WI38 (cell line): ENCODE data around the gene CERK.

Source experiments
- H3K4me3 ChIP-seq: 2 replicates; pipeline ENCODE4 v1.5.1; 2011; ENCODE audit warnings: low read depth, mild to moderate bottlenecking, control low read depth, low read length
- CTCF ChIP-seq: IDR thresholded peaks from 2 replicates; pipeline ENCODE4 v1.5.1; 2012; ENCODE audit warnings: low read depth, mild to moderate bottlenecking, control low read depth, low read length

The CERK gene

DNA sequence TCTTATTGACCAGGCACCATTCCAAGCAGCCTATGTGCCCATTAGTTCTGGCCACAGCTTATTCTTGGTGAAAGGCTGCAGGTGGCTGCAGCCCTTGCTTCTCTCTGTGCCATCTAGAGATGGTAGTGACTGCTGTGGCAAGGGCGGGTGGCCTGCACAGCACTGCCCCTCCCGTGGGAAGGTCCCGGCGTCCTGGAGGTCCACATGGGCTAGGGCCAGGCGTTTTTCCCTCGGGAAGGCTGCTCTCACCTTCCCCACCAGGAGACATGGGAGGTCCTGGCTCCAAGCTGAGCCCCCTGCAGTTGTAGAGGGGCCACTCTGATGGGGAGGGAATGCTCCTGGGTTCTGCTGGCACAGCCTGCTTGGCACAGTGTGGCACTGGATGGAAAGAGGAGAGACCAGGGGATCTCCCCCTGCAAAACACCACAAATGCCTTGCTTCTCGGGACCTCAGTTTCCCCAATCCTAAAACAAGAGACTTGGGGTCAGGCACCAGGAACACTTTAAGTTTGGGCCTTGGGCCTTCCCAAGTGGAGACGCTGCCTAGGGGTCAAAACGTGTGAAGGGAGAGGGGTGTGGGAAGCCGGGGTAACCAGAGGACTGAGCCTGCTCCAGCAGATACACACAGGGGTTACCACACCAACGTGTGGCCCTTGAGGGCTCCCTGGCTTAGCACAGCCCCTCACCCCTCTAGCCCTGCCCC, 14.4 kb upstream of the CERK start:
- TF ChIP-seq CTCF: no peak
- H3K4me3 ChIP-seq: no peak overlapping the region

GRCh38 chr22:46750863-46751443, 12.9 kb upstream of the CERK start:
- no peak for TF ChIP-seq CTCF
- H3K4me3 ChIP-seq: no peak overlapping the region

DNA sequence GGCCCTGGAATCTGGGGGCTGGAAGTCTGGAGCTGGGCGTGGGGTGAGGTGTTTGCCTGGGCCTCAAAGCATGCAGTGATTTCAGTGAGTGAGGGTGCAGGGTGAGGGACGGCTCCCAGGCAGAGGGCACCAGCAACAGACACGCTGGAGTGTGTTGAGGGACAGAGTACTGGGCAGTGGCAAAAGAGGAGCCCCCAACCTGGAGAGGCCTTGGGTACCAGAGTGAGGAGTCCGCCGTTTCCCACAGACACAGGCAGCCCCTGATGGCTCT, 12.4 kb upstream of the CERK start:
- TF ChIP-seq CTCF: no peak
- no peak overlapping the region for H3K4me3 ChIP-seq

GRCh38 chr22:46749682-46750529, 11.9 kb upstream of the CERK start:
- no peak overlapping the region for H3K4me3 ChIP-seq
- no peak for TF ChIP-seq CTCF

GRCh38 chr22:46748908-46749675, 11.0 kb upstream of the CERK start:
- no peak overlapping the region for H3K4me3 ChIP-seq
- TF ChIP-seq CTCF: no peak

GRCh38 chr22:46748206-46748907, 10.3 kb upstream of the CERK start:
- no peak for TF ChIP-seq CTCF
- no peak overlapping the region for H3K4me3 ChIP-seq
